NCI-H128 (cell line): ENCODE results near the gene PALD1.
"Not testable (repeated sequence)": the region's sequence is repeated elsewhere in the genome, so short reads cannot be mapped to it uniquely, and the experiment has no call there.

Experiments used
- DNase-seq: peaks from one replicate; lab custom pipeline; 2025; ENCODE audit not compliant: unreplicated experiment; lab: John Stamatoyannopoulos, UW

PALD1 gene

GRCh38 chr10:70600512-70601395 is 122.2 kb downstream of the PALD1 start:
- no peak for DNase-seq

- no peak for DNase-seq
Measured at GRCh38 chr10:70601746-70602145, 123.2 kb downstream of the PALD1 start.

GRCh38 chr10:70602665-70603448 is 124.3 kb downstream of the PALD1 start, which contains the start of gene PRF1:
Gene PRF1 (minus strand): TSS chr10:70602741. CDS start chr10:70600902, 1,839 bp downstream.
- DNase-seq, result no peak

GRCh38 chr10:70603449-70603801 is 124.9 kb downstream of the PALD1 start:
- no peak for DNase-seq

- no peak for DNase-seq
Measured at GRCh38 chr10:70604106-70604505, 125.5 kb downstream of the PALD1 start.

GRCh38 chr10:70605161-70605560 is 126.6 kb downstream of the PALD1 start:
- DNase-seq, result no peak

GRCh38 chr10:70607936-70608335 is 129.4 kb downstream of the PALD1 start:
- DNase-seq, result no peak

- no peak for DNase-seq
Measured at GRCh38 chr10:70613941-70614340, 135.4 kb downstream of the PALD1 start.

- not testable (repeated sequence) for DNase-seq
Measured at GRCh38 chr10:70614364-70614763, 135.8 kb downstream of the PALD1 start.

GRCh38 chr10:70615211-70615610 is 136.6 kb downstream of the PALD1 start:
- DNase-seq, result no peak

- DNase-seq, result no peak
Measured at GRCh38 chr10:70615784-70616522, 137.4 kb downstream of the PALD1 start.

- DNase-seq, result no peak
Measured at GRCh38 chr10:70616761-70617160, 138.2 kb downstream of the PALD1 start.
